HepG2 (cell line): ENCODE measurements around the gene CES3. TPM values are rescaled to one million over a fixed set of nuclear protein-coding genes. Genes with fewer than 3 reads are reported as not detected.

Source experiments
- ATAC-seq: fragments of 200-7000 bp; cut with Tn5 transposase; 3 replicates; pipeline ENCODE4 v1.9.1; 2020; ENCODE audit warnings: mild to moderate bottlenecking, moderate library complexity
- BruUV-seq: library from RNA; stranded (reverse); fragments of 400-500 nt; replicated peaks from 2 replicates; lab custom pipeline; 2021; lab: Mats Ljungman, UMichigan
- CTCF ChIA-PET: fragments of 300-600 bp; formaldehyde crosslinking; extraction: SDS; loops from one replicate; lab custom pipeline; 2021; ENCODE audit warnings: low total read pairs, inconsistent platforms, low intra/inter-chr PET ratio; lab: Yijun Ruan, JAX
- POLR2A ChIA-PET: fragments of 350-600 bp; sonication (Branson Sonifier 250); formaldehyde crosslinking; loops from one replicate; lab custom pipeline; 2020; ENCODE audit warnings: antibody characterized with exemption, inconsistent platforms; lab: Yijun Ruan, JAX
- DNase-seq: peaks from one replicate; pipeline ENCODE4 v3.0.0-alpha.2; 2015; ENCODE audit warnings: low spot score
- FAIRE-seq: peaks from 3 replicates; lab custom pipeline; 2011; peaks lifted over from hg19 to GRCh38; lab: Jason Lieb, UNC
- H2AFZ ChIP-seq: one replicate; pipeline ENCODE4 v1.6.1; 2011; ENCODE audit warnings: low read length, inconsistent platforms
- H3K27ac ChIP-seq: fragments of 300-600 bp; 3 replicates; pipeline ENCODE4 v1.8.0; 2011; ENCODE audit warnings: mixed run types, mild to moderate bottlenecking, mixed read lengths, low read length, inconsistent platforms; ENCODE audit not compliant: insufficient read depth; ENCODE audit errors: extremely low read length
- H3K27me3 ChIP-seq, 2 experiments: fragments of 200-600 bp in 1 of 2; 2 replicates in 1 of 2; 3 replicates in 1 of 2; pipeline versions ENCODE4 v1.6.0 to v1.8.0; 2011; ENCODE audit warnings: low read length in 2 of 2, mild to moderate bottlenecking in 2 of 2, moderate library complexity in 2 of 2, inconsistent platforms in 1 of 2; ENCODE audit not compliant: insufficient read depth in 2 of 2, control insufficient read depth in 1 of 2
- H3K36me3 ChIP-seq, 2 experiments: fragments of 200-600 bp in 1 of 2; replicated peaks in 1 of 2; 2 replicates in 1 of 2; 3 replicates in 1 of 2; pipeline versions ENCODE4 v1.5.1 to v1.8.0; 2011; ENCODE audit warnings: low read length in 2 of 2, inconsistent platforms in 1 of 2; ENCODE audit not compliant: insufficient read depth in 2 of 2, control insufficient read depth in 1 of 2
- H3K4me1 ChIP-seq: 2 replicates; pipeline ENCODE4 v1.5.1; 2012; ENCODE audit warnings: low read length, inconsistent platforms; ENCODE audit not compliant: insufficient read depth
- H3K4me2 ChIP-seq: 2 replicates; pipeline ENCODE4 v1.6.0; 2011; ENCODE audit warnings: low read depth, low read length, inconsistent platforms
- H3K4me3 ChIP-seq, 3 experiments: fragments of 200-600 bp in 1 of 3; sonication (generic), shearing (Covaris generic) in 1 of 3; replicated peaks in 1 of 3; 2 replicates each; pipeline ENCODE4 v1.5.1; 2011 to 2016; ENCODE audit warnings: low read length in 3 of 3, inconsistent platforms in 2 of 3, low read depth in 2 of 3, mild to moderate bottlenecking in 2 of 3, control low read depth in 1 of 3, mixed read lengths in 1 of 3; ENCODE audit not compliant: insufficient read depth in 1 of 3
- H3K79me2 ChIP-seq: one replicate; pipeline ENCODE4 v1.6.1; 2011; ENCODE audit warnings: low read length, inconsistent platforms; ENCODE audit not compliant: insufficient read depth
- H3K9ac ChIP-seq: 2 replicates; pipeline ENCODE4 v1.6.0; 2011; ENCODE audit warnings: mild to moderate bottlenecking, low read depth, low read length, inconsistent platforms; ENCODE audit not compliant: insufficient read depth
- H3K9me3 ChIP-seq: 2 replicates; pipeline ENCODE4 v1.5.1; 2012; ENCODE audit warnings: mild to moderate bottlenecking, low read length
- H4K20me1 ChIP-seq: 2 replicates; pipeline ENCODE4 v1.6.0; 2011; ENCODE audit warnings: inconsistent platforms, mild to moderate bottlenecking, low read length, moderate library complexity; ENCODE audit not compliant: insufficient read depth
- ELF4 ChIP-seq: sonication (generic); formaldehyde crosslinking; IDR thresholded peaks from 2 replicates; pipeline ENCODE4 v1.5.0; 2020; ENCODE audit warnings: missing genetic modification reagents, mild to moderate bottlenecking, moderate library complexity, borderline replicate concordance
- HIVEP1 ChIP-seq: sonication (generic); formaldehyde crosslinking; IDR thresholded peaks from 2 replicates; pipeline ENCODE4 v1.4.0; 2020; ENCODE audit warnings: mild to moderate bottlenecking, missing genetic modification reagents
- IKZF1 ChIP-seq: fragments of 450-650 bp; IDR thresholded peaks from 2 replicates; pipeline ENCODE4 v1.7.1; 2016
- POLR2A ChIP-seq, 2 experiments: IDR thresholded peaks; 2 replicates each; pipeline ENCODE4 v1.6.1; 2011; ENCODE audit warnings: low read depth in 2 of 2, low read length in 2 of 2, mild to moderate bottlenecking in 1 of 2, moderate library complexity in 1 of 2; ENCODE audit not compliant: insufficient read depth in 1 of 2
- SSRP1 ChIP-seq: IDR thresholded peaks from 2 replicates; pipeline ENCODE4 v1.6.1; 2016; ENCODE audit warnings: control low read depth
- ZNF121 ChIP-seq: sonication (generic); formaldehyde crosslinking; IDR thresholded peaks from 2 replicates; pipeline ENCODE4 v1.5.0; 2020; ENCODE audit warnings: mild to moderate bottlenecking, missing genetic modification reagents
- ZNF333 ChIP-seq: sonication (generic); formaldehyde crosslinking; IDR thresholded peaks from 2 replicates; pipeline ENCODE4 v1.4.0; 2020; ENCODE audit warnings: mild to moderate bottlenecking, missing genetic modification reagents, borderline replicate concordance
- ZNF841 ChIP-seq: sonication (generic); formaldehyde crosslinking; IDR thresholded peaks from 2 replicates; pipeline ENCODE4 v1.8.1; 2023; ENCODE audit warnings: missing genetic modification reagents, borderline replicate concordance
- WGBS: methylation state at CpG from one replicate; pipeline ENCODE4 v1.1.6; 2017; ENCODE audit warnings: low lambda C conversion rate; 5-methylcytosine and 5-hydroxymethylcytosine counted together
- in situ Hi-C: cut with HindIII; loops from 2 replicates; pipeline ENCODE4 v1.10.0; 2017; ENCODE audit warnings: low pct_unique_long_range_greater_than_20kb; ENCODE audit not compliant: extremely low pct_ligation_motif_present
- intact Hi-C: fragments of 100-400 bp; cut with micrococcal nuclease; formaldehyde crosslinking; loops from one replicate; pipeline ENCODE4 v1.10.0; 2022; ENCODE audit not compliant: unreplicated experiment
- polyA plus RNA-seq, 8 experiments: library from polyadenylated mRNA; depleted of rRNA in 3 of 8; stranded (reverse) in 7 of 8; unstranded in 1 of 8; fragments of >200 nt; fragmentation: Illumina TruSeq in 4 of 8; extraction: Trizol in 4 of 8; gene quantifications; 2 replicates each; pipeline versions ENCODE4 v1.2.1 to v1.2.3, GENCODE V29; 2011 to 2016; ENCODE audit warnings: low read depth in 4 of 8, missing spikeins in 1 of 8, mixed read lengths in 1 of 8; ENCODE audit not compliant: insufficient read depth in 1 of 8
- total RNA-seq, 5 experiments: library from RNA; depleted of rRNA; stranded (reverse); fragments of >200 nt; fragmentation: Illumina TruSeq; extraction: Trizol; gene quantifications; 2 replicates each; pipeline ENCODE4 v1.2.3, GENCODE V29; 2016; ENCODE audit warnings: low read depth in 1 of 5
- TF ChIP-seq, protein P1 (sequence below): IDR thresholded peaks from 2 replicates; pipeline ENCODE4 v1.6.1; 2016; ENCODE audit warnings: missing compliant biosample characterization, missing genetic modification reagents, borderline replicate concordance
- TF ChIP-seq, protein P2 (sequence below), 2 experiments: sonication (generic) in 1 of 2; formaldehyde crosslinking in 1 of 2; IDR thresholded peaks; 2 replicates each; pipeline versions ENCODE4 v1.5.1 to v1.6.1; 2011 to 2020; ENCODE audit warnings: borderline replicate concordance in 1 of 2, low read depth in 1 of 2, low read length in 1 of 2, mild to moderate bottlenecking in 1 of 2, missing genetic modification reagents in 1 of 2, moderate library complexity in 1 of 2
- TF ChIP-seq, protein P3 (sequence below): sonication (generic); formaldehyde crosslinking; conservative IDR thresholded peaks from 2 replicates; pipeline ENCODE4 v1.4.0; 2020; ENCODE audit warnings: mild to moderate bottlenecking, missing genetic modification reagents, moderate library complexity

The CES3 gene
- total and polyA plus RNA-seq, 2 of the 13 experiments (the other 11 are each of a cell fraction or from before 2014, with no cell fraction given): 6.6 to 17.4 TPM

DNA sequence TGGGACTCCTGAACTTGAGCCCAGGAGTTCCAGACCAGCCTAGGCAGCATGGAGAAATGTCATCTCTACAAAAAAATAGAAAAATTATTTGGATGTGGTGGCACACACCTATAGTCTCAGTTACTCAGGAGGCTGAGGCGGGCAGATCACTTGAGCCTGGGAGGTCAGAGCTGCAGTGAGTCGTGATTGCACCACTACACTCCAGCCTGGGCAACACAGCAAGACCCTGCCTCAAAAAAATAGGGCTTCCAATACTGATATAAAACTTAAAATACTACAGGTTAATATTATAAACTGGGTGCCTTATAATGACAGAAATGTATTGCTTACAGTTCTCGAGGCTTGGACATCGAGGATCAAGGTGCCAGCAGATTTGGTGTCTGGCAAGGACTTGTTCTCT, 15.1 kb upstream of the CES3 start:
- no peak for ATAC-seq
- Histone ChIP-seq H3K27ac (no peak overlapping the region), H3K4me3 (no peak overlapping the region), H2AFZ (no peak overlapping the region), H3K36me3 (peaks cover 14 to 30% of the 10 kb centered on the region in 2 experiments; a peak in 4 of 5 replicates), H3K4me2 (no peak overlapping the region), H3K27me3 (peaks cover 4 to 24% of the 10 kb centered on the region in 2 experiments; a peak in 4 of 5 replicates), H3K9me3 (no peaks in the 10 kb centered on the region), H3K79me2 (no peaks in the 10 kb centered on the region)
- FAIRE-seq: no peak
- in situ Hi-C loops: no loop called here
- 87% methylated on average over 4 of the region's 4 CpGs for WGBS
- no peak for DNase-seq
- CTCF ChIA-PET: no interaction called here
- intact Hi-C loops: no loop called here
- TF ChIP-seq ZNF121 (CRISPR knock-in tag) (peak; percentile 78; the same call in 1 of the 2 replicates), POLR2A (IDR thresholded peaks at IDR 0.05; ENCODE audit: insufficient read depth in 1 of 2, low read depth in 2 of 2, low read length in 2 of 2) (peak in 1 of 2 experiments; percentile 12; a peak in 1 of 4 replicates), SSRP1 (peak; percentile 16; the same call in 1 of the 2 replicates)
- TF ChIP-seq, protein P1, sequence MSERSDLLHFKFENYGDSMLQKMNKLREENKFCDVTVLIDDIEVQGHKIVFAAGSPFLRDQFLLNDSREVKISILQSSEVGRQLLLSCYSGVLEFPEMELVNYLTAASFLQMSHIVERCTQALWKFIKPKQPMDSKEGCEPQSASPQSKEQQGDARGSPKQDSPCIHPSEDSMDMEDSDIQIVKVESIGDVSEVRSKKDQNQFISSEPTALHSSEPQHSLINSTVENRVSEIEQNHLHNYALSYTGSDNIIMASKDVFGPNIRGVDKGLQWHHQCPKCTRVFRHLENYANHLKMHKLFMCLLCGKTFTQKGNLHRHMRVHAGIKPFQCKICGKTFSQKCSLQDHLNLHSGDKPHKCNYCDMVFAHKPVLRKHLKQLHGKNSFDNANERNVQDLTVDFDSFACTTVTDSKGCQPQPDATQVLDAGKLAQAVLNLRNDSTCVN: no peak
- TF ChIP-seq, all 625 proteins: peak for 3
- POLR2A ChIA-PET: no interaction called here
- H4K20me1 ChIP-seq: no peaks in the 10 kb centered on the region; the same call in 1 of the 2 replicates
- H3K9ac ChIP-seq: no peak overlapping the region
- H3K4me1 ChIP-seq: peaks cover 34% of the 10 kb centered on the region
- BruUV-seq: no TSS peak

DNA sequence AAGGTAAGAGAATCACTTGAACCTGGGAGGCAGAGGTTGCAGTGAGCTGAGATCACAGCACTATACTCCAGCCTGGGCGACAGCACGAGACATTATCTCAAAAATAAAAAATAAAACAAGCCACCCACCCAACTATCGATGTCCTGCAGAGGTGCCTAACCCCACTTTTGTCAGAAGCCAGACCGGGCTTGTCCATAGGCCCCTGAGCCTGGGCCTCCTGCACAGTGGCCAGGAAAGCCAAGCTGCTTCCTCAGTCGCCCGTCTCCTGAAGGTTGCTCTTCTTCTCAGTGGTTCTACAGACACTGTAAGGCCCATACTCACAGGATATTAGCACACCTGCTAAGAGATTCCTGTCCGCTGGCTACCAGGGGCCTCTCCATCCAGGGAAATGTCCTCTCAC, 14.5 kb upstream of the CES3 start:
- H3K4me2 ChIP-seq: no peak overlapping the region
- H3K36me3 ChIP-seq: peaks cover 8 to 24% of the 10 kb centered on the region in 2 experiments; a peak in 4 of 5 replicates
- intact Hi-C loops: no loop called here
- DNase-seq: no peak
- peaks cover 34% of the 10 kb centered on the region for H3K4me1 ChIP-seq
- CTCF ChIA-PET: interaction anchor here (1.5 to 2.1 kb wide), 2 partner anchors 51 to 239 kb away, joined by 6 to 17 read pairs; no protein-coding TSS in a partner anchor
- in situ Hi-C loops: no loop called here
- no peaks in the 10 kb centered on the region; the same call in 1 of the 2 replicates for H4K20me1 ChIP-seq
- WGBS: 53% methylated on average over 7 of the region's 7 CpGs
- H3K27me3 ChIP-seq: peaks cover 4 to 24% of the 10 kb centered on the region in 2 experiments; a peak in 4 of 5 replicates
- 0 out of 2 replicates have a peak, but pooled peaks cover 4% of the 10 kb centered on the region for H3K9me3 ChIP-seq
- no peak for FAIRE-seq
- H2AFZ ChIP-seq: no peak overlapping the region
- no peak for ATAC-seq
- no peak overlapping the region for H3K27ac ChIP-seq
- POLR2A ChIA-PET: no interaction called here
- BruUV-seq: no TSS peak
- no peaks in the 10 kb centered on the region for H3K79me2 ChIP-seq
- no peak overlapping the region for H3K4me3 ChIP-seq
- no peak overlapping the region for H3K9ac ChIP-seq
- no peak for TF ChIP-seq HIVEP1 (CRISPR knock-in tag)
- TF ChIP-seq ZNF333: no peak
- no peak for TF ChIP-seq IKZF1
- TF ChIP-seq, protein P2, sequence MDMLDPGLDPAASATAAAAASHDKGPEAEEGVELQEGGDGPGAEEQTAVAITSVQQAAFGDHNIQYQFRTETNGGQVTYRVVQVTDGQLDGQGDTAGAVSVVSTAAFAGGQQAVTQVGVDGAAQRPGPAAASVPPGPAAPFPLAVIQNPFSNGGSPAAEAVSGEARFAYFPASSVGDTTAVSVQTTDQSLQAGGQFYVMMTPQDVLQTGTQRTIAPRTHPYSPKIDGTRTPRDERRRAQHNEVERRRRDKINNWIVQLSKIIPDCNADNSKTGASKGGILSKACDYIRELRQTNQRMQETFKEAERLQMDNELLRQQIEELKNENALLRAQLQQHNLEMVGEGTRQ (IDR thresholded peaks at IDR 0.05; ENCODE audit: low read depth, low read length): no peak
- TF ChIP-seq, protein P2 (CRISPR knock-in tag; IDR thresholded peaks at IDR 0.05; ENCODE audit: borderline replicate concordance): no peak
- TF ChIP-seq, protein P3, sequence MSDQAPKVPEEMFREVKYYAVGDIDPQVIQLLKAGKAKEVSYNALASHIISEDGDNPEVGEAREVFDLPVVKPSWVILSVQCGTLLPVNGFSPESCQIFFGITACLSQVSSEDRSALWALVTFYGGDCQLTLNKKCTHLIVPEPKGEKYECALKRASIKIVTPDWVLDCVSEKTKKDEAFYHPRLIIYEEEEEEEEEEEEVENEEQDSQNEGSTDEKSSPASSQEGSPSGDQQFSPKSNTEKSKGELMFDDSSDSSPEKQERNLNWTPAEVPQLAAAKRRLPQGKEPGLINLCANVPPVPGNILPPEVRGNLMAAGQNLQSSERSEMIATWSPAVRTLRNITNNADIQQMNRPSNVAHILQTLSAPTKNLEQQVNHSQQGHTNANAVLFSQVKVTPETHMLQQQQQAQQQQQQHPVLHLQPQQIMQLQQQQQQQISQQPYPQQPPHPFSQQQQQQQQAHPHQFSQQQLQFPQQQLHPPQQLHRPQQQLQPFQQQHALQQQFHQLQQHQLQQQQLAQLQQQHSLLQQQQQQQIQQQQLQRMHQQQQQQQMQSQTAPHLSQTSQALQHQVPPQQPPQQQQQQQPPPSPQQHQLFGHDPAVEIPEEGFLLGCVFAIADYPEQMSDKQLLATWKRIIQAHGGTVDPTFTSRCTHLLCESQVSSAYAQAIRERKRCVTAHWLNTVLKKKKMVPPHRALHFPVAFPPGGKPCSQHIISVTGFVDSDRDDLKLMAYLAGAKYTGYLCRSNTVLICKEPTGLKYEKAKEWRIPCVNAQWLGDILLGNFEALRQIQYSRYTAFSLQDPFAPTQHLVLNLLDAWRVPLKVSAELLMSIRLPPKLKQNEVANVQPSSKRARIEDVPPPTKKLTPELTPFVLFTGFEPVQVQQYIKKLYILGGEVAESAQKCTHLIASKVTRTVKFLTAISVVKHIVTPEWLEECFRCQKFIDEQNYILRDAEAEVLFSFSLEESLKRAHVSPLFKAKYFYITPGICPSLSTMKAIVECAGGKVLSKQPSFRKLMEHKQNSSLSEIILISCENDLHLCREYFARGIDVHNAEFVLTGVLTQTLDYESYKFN (CRISPR knock-in tag): 0 out of 2 replicates have a peak, but pooled peaks have one; percentile 7
- TF ChIP-seq ZNF841 (CRISPR knock-in tag): no peak
- no peak for TF ChIP-seq ELF4 (CRISPR knock-in tag)
